Spleen (tissue), 7 donors: ENCODE measurements around the gene CACNA2D4.

Experiments used
- CTCF ChIP-seq, 11 experiments: fragments of 200-600 bp in 7 of 11; fragments of 450-650 bp in 4 of 11; sonication (generic) in 4 of 11; IDR thresholded peaks in 8 of 11; conservative IDR thresholded peaks in 3 of 11; 1 replicate in 7 of 11; 2 replicates in 4 of 11; pipeline versions ENCODE4 v1.4.0 to v1.8.0; 2016 to 2021; ENCODE audit warnings: antibody characterized with exemption in 11 of 11, inconsistent platforms in 4 of 11, mild to moderate bottlenecking in 1 of 11
- POLR2A ChIP-seq, 3 donors: fragments of 450-650 bp; IDR thresholded peaks; one replicate each; pipeline ENCODE4 v1.5.1; 2017; ENCODE audit warnings: antibody characterized with exemption in 3 of 3, mild to moderate bottlenecking in 1 of 3
- POLR2AphosphoS5 ChIP-seq, 3 donors: sonication (generic); formaldehyde crosslinking; IDR thresholded peaks; one replicate each; pipeline ENCODE4 v1.5.1; 2017; ENCODE audit warnings: antibody characterized with exemption in 3 of 3
- donor health status: DM: no; HTN: no; CAD: no; lungs with moderate emphysema.
- donor health status: DM: no; HTN: no; CAD: no.
- donor health status: DM: no; HTN: no; CAD: no.

DNA sequence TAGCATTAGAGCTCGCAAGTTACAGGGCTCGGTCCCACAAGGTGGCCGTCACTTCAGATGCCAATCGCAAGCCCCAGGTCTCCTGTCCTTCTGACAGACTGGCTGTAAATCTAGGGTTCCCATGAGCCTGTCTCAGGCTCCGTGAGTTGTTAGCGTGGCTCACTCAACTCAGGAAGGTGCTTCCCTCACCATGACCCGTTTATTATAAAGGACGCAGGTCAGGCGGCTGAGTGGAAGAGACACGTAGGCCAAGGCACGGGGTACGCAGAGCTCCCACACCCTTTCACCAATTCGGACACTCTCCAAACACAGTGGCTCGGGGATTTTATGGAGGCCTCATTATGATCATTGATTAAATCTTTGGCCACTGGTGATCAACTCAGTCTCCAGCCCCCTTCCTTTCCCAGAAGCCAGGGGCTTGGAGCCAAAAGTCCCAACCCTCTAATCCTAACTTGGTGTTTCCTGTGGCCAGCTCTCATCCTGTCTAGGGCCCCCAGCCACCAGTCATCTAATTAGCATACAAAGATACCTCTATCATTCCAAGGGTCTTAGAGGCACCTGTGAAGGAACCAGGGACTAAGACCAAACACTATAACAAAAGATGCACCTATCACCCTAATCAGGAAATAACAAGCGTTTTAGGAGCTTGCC, 123.9 kb downstream of the CACNA2D4 start:
- TF ChIP-seq POLR2A (IDR thresholded peaks at IDR 0.05) (no peak), CTCF (IDR thresholded peaks at IDR 0.05 in 8 of 11, conservative IDR thresholded peaks at IDR 0.05 in 3 of 11) (no peak), POLR2AphosphoS5 (IDR thresholded peaks at IDR 0.05) (no peak)
